Measurements from ENCODE around the gene LHPP.

- TF ChIP-seq ZNF274 (IDR thresholded peaks at IDR 0.05; ENCODE audit: insufficient read depth, insufficient read length) (no peak), USF2 (IDR thresholded peaks at IDR 0.05; ENCODE audit: borderline replicate concordance, low read depth, low read length) (no peak), HDAC6 (IDR thresholded peaks at IDR 0.05; ENCODE audit: unreplicated experiment) (no peak), SUZ12 (IDR thresholded peaks at IDR 0.05; ENCODE audit: unreplicated experiment) (no peak), POLR2AphosphoS5 (IDR thresholded peaks at IDR 0.05; ENCODE audit: low read length) (no peak), RAD51 (IDR thresholded peaks at IDR 0.05) (no peak), CTCF (IDR thresholded peaks at IDR 0.05 in 2 of 3, conservative IDR thresholded peaks at IDR 0.05 in 1 of 3; ENCODE audit: control insufficient read depth in 2 of 3, extremely low read depth in 1 of 3, insufficient read depth in 1 of 3, low read depth in 3 of 3, low read length in 3 of 3) (no peak), RAD21 (IDR thresholded peaks at IDR 0.05; ENCODE audit: insufficient read depth, low read depth, low read length) (no peak)
Measured at GRCh38 chr10:124496620-124497019, 35.0 kb downstream of the LHPP start.
